Lung (tissue), 12 donors: ENCODE results near the gene ZNF534. TPM values are rescaled to one million over a fixed set of nuclear protein-coding genes. Genes with fewer than 3 reads are reported as not detected.
"Not testable (repeated sequence)": the region's sequence is repeated elsewhere in the genome, so short reads cannot be mapped to it uniquely, and the experiment has no call there.

ENCODE experiments used
- ATAC-seq: fragments of 200-7000 bp; cut with Tn5 transposase; one replicate; pipeline ENCODE4 v1.9.1; 2020; ENCODE audit warnings: moderate number of reproducible peaks; ENCODE audit not compliant: insufficient read depth, low FRiP score
- DNase-seq, 3 donors: peaks; one replicate each; pipeline ENCODE4 v3.0.0-alpha.2; 2013 to 2017
- H3K27ac ChIP-seq, 2 donors: one replicate each; pipeline ENCODE4 v1.5.1; 2013; ENCODE audit warnings: mild to moderate bottlenecking in 2 of 2, moderate library complexity in 2 of 2, control low read depth in 1 of 2, inconsistent platforms in 1 of 2, low read depth in 1 of 2, low read length in 1 of 2
- H3K27me3 ChIP-seq, 3 donors: one replicate each; pipeline ENCODE4 v1.5.1; 2013; ENCODE audit warnings: low read length in 2 of 3; ENCODE audit not compliant: control insufficient read depth in 3 of 3, insufficient read depth in 3 of 3
- H3K36me3 ChIP-seq, 4 donors: one replicate each; pipeline ENCODE4 v1.5.1; 2013; ENCODE audit warnings: low read length in 4 of 4, mild to moderate bottlenecking in 1 of 4, moderate library complexity in 1 of 4; ENCODE audit not compliant: control insufficient read depth in 4 of 4, insufficient read depth in 4 of 4
- H3K4me1 ChIP-seq, 5 donors: one replicate each; pipeline ENCODE4 v1.5.1; 2013; ENCODE audit warnings: low read length in 5 of 5, mild to moderate bottlenecking in 2 of 5, moderate library complexity in 1 of 5; ENCODE audit not compliant: control insufficient read depth in 5 of 5, insufficient read depth in 5 of 5
- H3K4me3 ChIP-seq: one replicate; pipeline ENCODE4 v1.5.1; 2013; ENCODE audit warnings: mild to moderate bottlenecking, control low read depth, moderate library complexity
- H3K9ac ChIP-seq, 2 donors: one replicate each; pipeline ENCODE4 v1.5.1; 2013; ENCODE audit warnings: low read length in 2 of 2, control low read depth in 1 of 2; ENCODE audit not compliant: insufficient read depth in 1 of 2
- H3K9me3 ChIP-seq, 4 donors: one replicate each; pipeline ENCODE4 v1.5.1; 2013; ENCODE audit warnings: low read length in 3 of 4, mild to moderate bottlenecking in 1 of 4, moderate library complexity in 1 of 4; ENCODE audit not compliant: control insufficient read depth in 4 of 4, insufficient read depth in 3 of 4
- WGBS, 2 donors: extraction: QIAGEN DNeasy Blood & Tissue Kit; methylation state at CpG; one replicate each; pipeline ENCODE4 v1.1.7; 2013; 5-methylcytosine and 5-hydroxymethylcytosine counted together
- polyA plus RNA-seq, 2 donors: library from polyadenylated mRNA; stranded (reverse); fragments of 200-250 nt; gene quantifications; one replicate each; pipeline ENCODE4 v1.2.1, GENCODE V29; 2013
- total RNA-seq, 2 donors: library from RNA; depleted of rRNA in 1 of 2; stranded (reverse); fragments of >200 nt in 1 of 2; gene quantifications; one replicate each; pipeline ENCODE4 v1.2.1, GENCODE V29; 2014 to 2021
- TF ChIP-seq, protein P1 (sequence below): IDR thresholded peaks from 2 replicates; pipeline ENCODE4 v1.5.1; 2012; ENCODE audit warnings: mild to moderate bottlenecking; ENCODE audit errors: control extremely low read depth, extremely low read depth
- donor health status: control.
- donor health status: control.
- donor health status: Bipolar disorder and iron deficiency.
- donor health status: healthy.
- donor health status: DM: yes; HTN: yes; CAD: no.

The ZNF534 gene
- total and polyA plus RNA-seq, 4 donors, result 0.06 to 0.20 (median 0.13) TPM

- H3K9me3 ChIP-seq, result peaks cover 0 to 60% (median 15%) of the 10 kb centered on the region in 4 donors
- H3K4me3 ChIP-seq, DNase-seq, H3K27me3 ChIP-seq, H3K4me1 ChIP-seq, ATAC-seq, H3K27ac ChIP-seq, H3K9ac ChIP-seq, H3K36me3 ChIP-seq: not testable (repeated sequence)
- 10 to 16% methylated on average over 8 of the region's 8 CpGs for WGBS, 2 donors
Observed at GRCh38 chr19:52485561-52486240, 56.8 kb downstream of the ZNF534 start.

DNA sequence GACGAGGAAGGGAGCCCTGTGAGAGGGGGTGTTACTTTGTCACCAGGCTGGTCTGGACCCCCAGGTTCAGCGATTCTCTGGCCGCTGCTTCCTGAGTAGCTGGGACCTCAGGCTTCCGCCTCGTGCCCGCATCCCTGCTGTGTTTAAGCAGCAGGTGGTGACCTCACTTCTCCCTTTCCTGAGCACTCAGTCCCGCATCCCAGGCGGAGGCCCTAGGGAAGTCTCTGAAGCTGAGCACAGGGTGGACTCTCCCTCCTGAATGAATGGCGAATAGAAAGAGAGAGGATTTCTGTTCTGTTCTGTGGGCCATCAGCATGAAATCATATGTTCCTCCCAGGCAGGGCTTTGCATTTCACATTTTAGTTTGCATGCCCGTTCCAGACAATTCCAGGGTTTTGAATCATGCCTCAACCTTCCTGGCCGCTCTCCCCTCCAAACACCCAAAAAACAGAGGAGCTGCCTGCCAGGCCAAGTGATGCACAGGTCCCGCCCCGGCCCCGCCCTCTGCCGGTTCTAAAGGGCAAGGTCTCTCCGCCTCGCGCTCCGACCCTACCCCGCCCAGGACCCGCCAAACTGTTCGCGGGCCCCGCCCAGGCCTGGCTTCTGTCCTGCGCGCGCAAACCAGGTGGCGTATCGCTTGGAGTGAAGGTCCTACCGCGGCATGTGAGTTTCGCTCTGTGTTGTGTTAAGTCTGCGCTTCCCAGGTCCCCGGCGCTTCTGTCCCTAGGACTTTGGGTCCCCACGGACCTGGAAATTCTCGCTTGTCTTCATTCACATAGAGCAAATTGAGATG is 63.4 kb downstream of the ZNF534 start:
- Histone ChIP-seq H3K27ac (no peak overlapping the region), H3K4me1 (peaks cover 0 to 4% (median 0%) of the 10 kb centered on the region in 5 donors), H3K9ac (peak overlapping the region in 1 of 2 donors; percentile 25), H3K4me3 (no peak overlapping the region), H3K36me3 (peaks cover 0 to 4% (median under 1%) of the 10 kb centered on the region in 4 donors), H3K27me3 (no peaks in the 10 kb centered on the region), H3K9me3 (peaks cover 0 to 51% (median 2%) of the 10 kb centered on the region in 4 donors)
- no peak for ATAC-seq
- 34 to 39% methylated on average over 37 of the region's 37 CpGs for WGBS, 2 donors
- TF ChIP-seq, protein P1, sequence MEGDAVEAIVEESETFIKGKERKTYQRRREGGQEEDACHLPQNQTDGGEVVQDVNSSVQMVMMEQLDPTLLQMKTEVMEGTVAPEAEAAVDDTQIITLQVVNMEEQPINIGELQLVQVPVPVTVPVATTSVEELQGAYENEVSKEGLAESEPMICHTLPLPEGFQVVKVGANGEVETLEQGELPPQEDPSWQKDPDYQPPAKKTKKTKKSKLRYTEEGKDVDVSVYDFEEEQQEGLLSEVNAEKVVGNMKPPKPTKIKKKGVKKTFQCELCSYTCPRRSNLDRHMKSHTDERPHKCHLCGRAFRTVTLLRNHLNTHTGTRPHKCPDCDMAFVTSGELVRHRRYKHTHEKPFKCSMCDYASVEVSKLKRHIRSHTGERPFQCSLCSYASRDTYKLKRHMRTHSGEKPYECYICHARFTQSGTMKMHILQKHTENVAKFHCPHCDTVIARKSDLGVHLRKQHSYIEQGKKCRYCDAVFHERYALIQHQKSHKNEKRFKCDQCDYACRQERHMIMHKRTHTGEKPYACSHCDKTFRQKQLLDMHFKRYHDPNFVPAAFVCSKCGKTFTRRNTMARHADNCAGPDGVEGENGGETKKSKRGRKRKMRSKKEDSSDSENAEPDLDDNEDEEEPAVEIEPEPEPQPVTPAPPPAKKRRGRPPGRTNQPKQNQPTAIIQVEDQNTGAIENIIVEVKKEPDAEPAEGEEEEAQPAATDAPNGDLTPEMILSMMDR, result no peak
- peak; percentile 35 to 59 (median 52) for DNase-seq

GRCh38 chr19:52492994-52493470 is 64.1 kb downstream of the ZNF534 start:
- peaks cover 0 to 4% (median under 1%) of the 10 kb centered on the region in 4 donors for H3K36me3 ChIP-seq
- H3K4me3 ChIP-seq, result no peak overlapping the region
- H3K9me3 ChIP-seq, result peaks cover 0 to 46% (median 2%) of the 10 kb centered on the region in 4 donors
- WGBS, 2 donors, result 10 to 19% methylated on average over 28 of the region's 28 CpGs
- H3K27me3 ChIP-seq, result no peaks in the 10 kb centered on the region
- H3K4me1 ChIP-seq, result peaks cover 0 to 4% (median 0%) of the 10 kb centered on the region in 5 donors
- no peak overlapping the region for H3K27ac ChIP-seq
- TF ChIP-seq, protein P1, result no peak
- DNase-seq (peak; percentile 39 to 52 (median 41)), ATAC-seq (no peak)
- peak overlapping the region in 1 of 2 donors; percentile 25 for H3K9ac ChIP-seq

GRCh38 chr19:52494518-52494917 is 65.6 kb downstream of the ZNF534 start:
- TF ChIP-seq, protein P1, result no peak
- H3K9me3 ChIP-seq, result peaks cover 0 to 42% (median 5%) of the 10 kb centered on the region in 4 donors
- WGBS, 2 donors, result 89 to 92% methylated on average over 3 of the region's 3 CpGs
- H3K4me1 ChIP-seq, result peaks cover 0 to 4% (median 0%) of the 10 kb centered on the region in 5 donors
- no peak overlapping the region for H3K27ac ChIP-seq
- no peaks in the 10 kb centered on the region for H3K27me3 ChIP-seq
- DNase-seq, result no peak
- H3K4me3 ChIP-seq, result no peak overlapping the region
- peaks cover 0 to 4% (median under 1%) of the 10 kb centered on the region in 4 donors for H3K36me3 ChIP-seq
- H3K9ac ChIP-seq, result no peak overlapping the region
- no peak for ATAC-seq
